Progenitor cell of endocrine pancreas (in vitro differentiated cells): ENCODE measurements around the gene VWA8. TPM values are rescaled to one million over a fixed set of nuclear protein-coding genes. Genes with fewer than 3 reads are reported as not detected.

Source experiments
- DNase-seq: peaks from one replicate; pipeline ENCODE4 v3.0.0; 2021; ENCODE audit warnings: low spot score; ENCODE audit not compliant: unreplicated experiment
- H3K27ac Mint-ChIP-seq: 2 replicates; pipeline ENCODE4 v1.8.0; 2021; ENCODE audit warnings: mild to moderate bottlenecking, moderate library complexity, mixed read lengths
- H3K27me3 Mint-ChIP-seq: 2 replicates; pipeline ENCODE4 v1.8.0; 2021; ENCODE audit warnings: mixed read lengths
- H3K36me3 Mint-ChIP-seq: 2 replicates; pipeline ENCODE4 v1.8.0; 2022; ENCODE audit warnings: mixed read lengths; ENCODE audit not compliant: insufficient read depth
- H3K4me1 Mint-ChIP-seq: 2 replicates; pipeline ENCODE4 v1.8.0; 2021; ENCODE audit warnings: low read depth, mixed read lengths
- H3K4me3 Mint-ChIP-seq: 2 replicates; pipeline ENCODE4 v1.8.0; 2021; ENCODE audit warnings: low read depth, mild to moderate bottlenecking, moderate library complexity, mixed read lengths
- H3K9me3 Mint-ChIP-seq: 2 replicates; pipeline ENCODE4 v1.8.0; 2021; ENCODE audit warnings: low read depth, mixed read lengths
- CTCF ChIP-seq: fragments of 200-600 bp; sonication (generic); IDR thresholded peaks from one replicate; pipeline ENCODE4 v1.5.0; 2021; ENCODE audit warnings: antibody characterized with exemption, mild to moderate bottlenecking; ENCODE audit not compliant: unreplicated experiment
- total RNA-seq: library from RNA; stranded (reverse); gene quantifications from 2 replicates; pipeline ENCODE4 v1.2.1, GENCODE V29; 2021

Gene VWA8
- total RNA-seq, 1 donor from 2014 or later, result 24.1 TPM

DNA sequence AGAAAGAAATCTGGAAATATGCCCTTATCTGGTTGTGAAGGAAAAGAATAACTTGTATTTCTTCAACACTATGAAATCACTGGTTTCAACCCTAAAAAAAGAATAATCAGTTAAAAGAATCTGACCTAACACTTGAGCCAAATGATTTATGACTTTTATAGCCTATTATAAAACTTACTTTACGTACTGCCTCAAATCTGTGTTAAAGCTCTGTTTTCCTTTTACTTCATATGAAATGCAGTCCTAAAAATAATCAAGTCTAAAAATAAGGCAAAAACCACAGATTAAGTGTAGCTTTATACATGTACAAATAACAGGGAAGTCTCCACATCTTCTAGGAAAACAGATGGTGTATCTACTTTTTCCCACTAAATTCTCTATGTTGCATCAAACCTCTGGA is 101.3 kb downstream of the VWA8 start:
- peaks cover 5% of the 10 kb centered on the region for H3K9me3 Mint-ChIP-seq
- no peaks in the 10 kb centered on the region for H3K27me3 Mint-ChIP-seq
- peaks cover 12% of the 10 kb centered on the region for H3K36me3 Mint-ChIP-seq
- DNase-seq, result no peak
- H3K27ac Mint-ChIP-seq, result no peak overlapping the region
- no peak for TF ChIP-seq CTCF
- H3K4me1 Mint-ChIP-seq, result no peaks in the 10 kb centered on the region
- H3K4me3 Mint-ChIP-seq, result no peak overlapping the region

DNA sequence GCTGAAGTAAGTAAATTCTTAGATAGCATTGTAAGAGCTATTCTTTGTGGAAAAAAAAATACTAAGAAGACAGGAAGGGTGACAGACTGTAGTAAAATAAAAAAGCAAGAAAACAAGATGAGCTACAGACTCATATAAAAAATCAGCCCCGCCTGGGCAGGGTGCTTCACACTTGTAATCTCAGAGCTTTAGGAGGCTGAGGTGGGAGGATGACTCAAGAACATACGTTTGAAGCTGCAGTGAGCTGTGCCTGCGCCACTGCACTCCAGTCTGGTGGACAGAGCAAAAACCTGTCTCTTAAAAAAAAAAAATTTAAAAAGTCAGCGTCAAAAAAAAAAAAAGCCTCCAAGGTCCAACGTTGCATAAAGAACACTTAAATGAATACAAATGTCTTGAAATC is 102.1 kb downstream of the VWA8 start:
- Mint-ChIP-seq H3K27ac (no peak overlapping the region), H3K4me3 (no peak overlapping the region), H3K9me3 (peaks cover 5% of the 10 kb centered on the region), H3K4me1 (no peaks in the 10 kb centered on the region), H3K36me3 (peaks cover 15% of the 10 kb centered on the region), H3K27me3 (no peaks in the 10 kb centered on the region)
- no peak for DNase-seq
- no peak for TF ChIP-seq CTCF

- DNase-seq, result no peak
- Mint-ChIP-seq H3K36me3 (peaks cover 24% of the 10 kb centered on the region), H3K9me3 (peaks cover 11% of the 10 kb centered on the region), H3K27ac (no peak overlapping the region), H3K27me3 (no peaks in the 10 kb centered on the region), H3K4me3 (no peak overlapping the region), H3K4me1 (no peaks in the 10 kb centered on the region)
- no peak for TF ChIP-seq CTCF
Measured at GRCh38 chr13:41854758-41855157, 106.2 kb downstream of the VWA8 start.

- Mint-ChIP-seq H3K27me3 (no peaks in the 10 kb centered on the region), H3K4me1 (no peaks in the 10 kb centered on the region), H3K36me3 (peaks cover 27% of the 10 kb centered on the region), H3K27ac (no peak overlapping the region), H3K9me3 (peaks cover 11% of the 10 kb centered on the region), H3K4me3 (no peak overlapping the region)
- TF ChIP-seq CTCF, result no peak
- DNase-seq, result no peak
Measured at GRCh38 chr13:41851351-41851750, 109.6 kb downstream of the VWA8 start.

DNA sequence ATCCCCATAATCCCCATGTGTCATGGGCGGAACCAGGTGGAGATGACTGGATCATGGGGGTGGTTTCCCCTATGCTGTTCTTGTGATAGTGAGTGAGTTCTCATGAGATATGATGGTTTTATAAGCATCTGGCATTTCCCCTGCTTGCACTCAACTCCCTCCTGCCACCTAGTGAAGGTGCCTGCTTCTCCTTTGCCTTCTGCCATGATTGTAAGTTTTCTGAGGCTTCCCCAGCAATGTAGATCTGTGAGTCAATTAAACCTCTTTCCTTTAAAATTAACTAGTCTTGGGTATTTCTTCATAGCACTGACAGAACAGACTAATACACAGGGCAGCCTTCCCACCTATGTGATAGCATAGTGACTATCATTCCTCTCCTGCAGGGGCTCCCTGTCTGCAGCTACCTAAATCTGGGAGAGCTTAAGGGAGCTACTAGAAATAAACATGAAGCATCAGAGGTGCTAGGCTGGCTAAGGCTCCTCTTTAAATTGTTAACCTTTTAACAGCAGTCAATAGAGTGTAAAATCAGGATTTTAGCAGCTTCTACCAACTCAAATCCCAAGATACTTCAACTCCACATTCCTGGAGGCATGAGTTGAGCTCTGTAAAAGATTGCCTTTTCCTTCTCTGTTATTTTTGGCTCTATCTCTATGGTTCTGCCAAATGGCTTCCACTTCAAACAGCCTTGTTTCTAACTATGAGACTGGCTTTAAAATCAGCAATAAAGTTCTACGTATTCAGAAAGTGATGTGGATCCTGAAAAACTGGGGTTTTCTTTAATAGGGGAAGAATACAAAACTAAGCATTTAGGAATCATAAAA is 112.3 kb downstream of the VWA8 start:
- no peak for DNase-seq
- H3K4me1 Mint-ChIP-seq, result no peaks in the 10 kb centered on the region
- no peak overlapping the region for H3K27ac Mint-ChIP-seq
- peaks cover 21% of the 10 kb centered on the region for H3K9me3 Mint-ChIP-seq
- peaks cover 40% of the 10 kb centered on the region for H3K36me3 Mint-ChIP-seq
- no peak overlapping the region for H3K4me3 Mint-ChIP-seq
- no peak for TF ChIP-seq CTCF
- no peaks in the 10 kb centered on the region for H3K27me3 Mint-ChIP-seq
